ENCODE measurements around the gene WASL.
"Not testable (repeated sequence)": the region's sequence is repeated elsewhere in the genome, so short reads cannot be mapped to it uniquely, and the experiment has no call there.

Gene WASL

DNA sequence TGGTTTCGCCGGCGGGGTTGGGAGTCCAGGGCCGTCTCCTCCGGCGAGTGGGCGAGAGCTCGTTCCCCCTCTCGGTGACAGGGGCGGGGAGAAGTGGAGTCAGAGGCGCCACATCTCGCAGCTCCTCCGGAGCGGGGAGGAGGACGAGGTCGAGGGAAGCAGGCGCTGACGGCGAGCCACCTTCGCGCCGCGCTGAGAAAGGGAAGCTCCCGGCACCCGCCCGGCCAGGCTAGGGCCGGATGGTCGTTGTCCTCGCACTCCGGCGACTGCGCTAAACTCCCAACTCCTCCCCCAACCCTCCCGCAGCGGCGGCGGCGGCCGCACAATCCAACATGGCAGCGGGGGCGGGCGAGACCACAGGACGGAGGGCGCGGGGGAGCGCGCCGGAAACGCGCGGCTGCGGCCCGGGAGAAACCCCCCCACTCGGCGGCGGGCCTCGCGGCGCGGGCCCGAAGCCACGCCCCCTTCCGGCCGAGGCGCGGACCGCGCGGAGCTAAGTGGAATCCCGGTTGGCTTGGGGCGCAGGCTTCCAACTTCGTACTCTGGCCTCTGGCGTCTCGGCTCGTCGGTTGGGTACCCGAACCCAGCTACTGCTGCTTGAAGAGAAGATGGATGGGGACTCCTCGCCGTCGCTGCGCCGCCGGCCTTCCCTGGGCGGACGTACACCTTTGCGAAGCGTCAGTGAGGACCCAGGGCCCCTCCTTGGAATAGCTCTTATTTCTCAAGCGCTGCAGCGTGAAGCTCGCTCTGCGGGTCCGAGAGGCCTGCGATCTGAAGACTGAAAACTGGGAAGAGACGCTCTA, at the start of gene WASL:
Gene WASL (minus strand): TSS at position 270 of the 803 bp plus-strand sequence. CDS start 269 bp downstream, at position 1.
- peak; percentile 87 for DNase-seq (ENCODE audit: low read depth)

DNA sequence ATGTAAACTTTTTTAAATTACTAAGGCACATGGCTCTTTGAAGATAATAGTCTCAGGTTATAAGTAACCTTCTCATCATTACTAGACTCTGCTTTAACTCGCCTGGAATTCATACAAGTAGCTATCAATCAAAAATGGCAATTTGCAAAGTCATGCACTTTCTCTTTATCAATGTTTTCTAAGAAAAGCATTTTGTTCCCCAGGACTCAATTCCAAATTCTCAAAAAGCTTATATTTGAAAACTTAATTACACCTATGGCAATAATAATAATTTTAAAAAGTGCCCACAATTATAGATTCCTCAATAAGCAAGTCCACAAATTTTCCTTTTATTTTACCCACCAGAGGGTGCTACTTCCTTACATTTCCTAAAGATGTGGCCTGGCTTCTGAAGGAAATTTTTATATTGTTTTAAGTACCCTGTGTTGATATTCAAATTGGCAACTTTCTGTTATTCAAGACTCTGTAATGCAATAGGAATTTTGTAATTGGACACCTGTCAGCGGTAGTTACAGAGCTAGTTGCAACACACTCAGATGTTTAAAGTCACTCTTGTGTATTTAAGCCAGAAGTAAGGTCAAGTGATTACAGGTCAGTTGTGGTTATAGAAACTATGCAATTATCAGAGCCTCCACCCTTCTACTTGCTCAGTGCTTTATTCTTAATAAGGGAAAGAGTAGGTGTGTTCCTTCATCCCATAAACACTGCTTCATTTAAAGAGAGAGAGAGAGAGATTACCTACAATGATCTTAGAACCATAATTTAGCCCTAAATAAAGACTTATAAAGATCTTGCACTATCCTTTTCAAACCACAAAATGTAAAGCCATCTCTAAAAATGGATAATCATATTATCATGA, 49.1 kb upstream of the WASL start:
- peak; percentile 51 for DNase-seq (ENCODE audit: low read depth)

DNA sequence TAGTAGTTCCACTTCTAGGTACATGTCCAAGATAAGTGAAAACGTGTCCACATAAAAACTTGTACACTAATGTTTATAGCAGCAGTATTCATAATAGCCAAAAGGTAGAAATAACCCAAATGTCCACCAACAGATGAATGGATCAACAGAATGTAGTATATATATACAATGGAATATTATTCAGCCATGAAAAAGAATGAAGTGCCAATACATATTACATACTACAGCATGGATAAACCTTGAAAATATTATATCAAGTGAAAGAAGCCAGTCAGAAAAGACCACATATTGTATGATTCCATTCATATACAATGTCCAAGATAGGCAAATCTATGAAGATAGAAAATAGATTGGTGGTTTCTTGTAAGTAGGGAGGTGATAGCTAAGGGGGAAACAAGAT, 47.8 kb upstream of the WASL start:
- DNase-seq (ENCODE audit: low read depth): no peak

DNA sequence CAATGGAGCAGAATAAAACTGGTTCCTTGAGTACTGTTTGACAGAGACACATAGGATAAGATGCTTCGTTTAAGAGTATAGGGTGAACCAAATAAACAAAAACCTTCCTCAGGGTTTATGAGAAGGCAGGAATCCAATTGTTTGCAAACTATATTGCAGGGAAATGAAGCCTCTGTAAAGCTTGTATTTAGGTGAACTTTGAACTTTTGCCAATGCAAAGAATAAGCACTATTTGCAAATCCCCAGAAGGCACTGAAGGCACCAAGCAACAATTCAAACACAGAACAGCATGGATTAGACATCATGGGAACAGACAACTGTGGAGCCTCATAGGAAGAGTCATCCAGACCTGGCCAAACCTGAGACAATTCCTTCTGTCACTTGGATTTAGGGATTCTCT, 47.1 kb upstream of the WASL start:
- no peak for DNase-seq (ENCODE audit: low read depth)

DNA sequence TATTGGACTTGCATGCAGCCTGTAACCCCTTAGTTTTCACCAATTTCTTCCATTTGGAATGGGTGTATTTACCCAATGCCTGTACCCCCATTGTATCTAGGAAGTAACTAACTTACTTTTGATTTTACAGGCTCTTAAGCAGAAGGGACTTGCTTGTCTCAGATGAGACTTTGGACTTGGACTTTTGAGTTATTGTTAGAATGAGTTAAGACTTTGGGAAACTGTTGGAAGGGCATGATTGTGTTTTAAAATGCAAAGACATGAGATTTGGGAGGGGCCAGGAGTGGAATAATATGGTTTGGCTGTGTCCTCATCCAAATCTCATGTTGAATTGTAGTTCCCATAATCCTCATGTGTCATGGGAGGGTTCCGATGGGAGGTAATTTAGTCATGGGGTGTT, 46.3 kb upstream of the WASL start:
- DNase-seq (ENCODE audit: low read depth): not testable (repeated sequence)

DNA sequence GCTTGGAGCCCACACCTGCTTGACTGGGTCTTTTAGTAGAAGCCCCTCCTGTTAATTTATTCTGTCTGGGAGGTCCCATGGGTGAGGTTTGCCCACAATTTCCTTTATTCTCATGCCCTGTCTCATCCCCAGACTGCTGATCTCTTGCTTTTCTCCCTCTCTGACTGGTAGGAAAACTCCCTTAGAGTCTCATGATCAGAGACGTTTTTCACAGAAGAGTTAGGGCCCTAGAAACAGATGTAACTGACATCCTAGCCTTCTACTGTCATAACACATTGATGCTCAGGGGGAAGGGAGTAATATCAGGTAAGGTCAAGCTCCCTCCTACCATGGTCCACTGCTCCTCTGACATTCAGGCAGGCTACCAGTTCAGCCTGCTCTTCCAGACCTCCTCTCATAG, 43.7 kb upstream of the WASL start:
- no peak for DNase-seq (ENCODE audit: low read depth)

DNA sequence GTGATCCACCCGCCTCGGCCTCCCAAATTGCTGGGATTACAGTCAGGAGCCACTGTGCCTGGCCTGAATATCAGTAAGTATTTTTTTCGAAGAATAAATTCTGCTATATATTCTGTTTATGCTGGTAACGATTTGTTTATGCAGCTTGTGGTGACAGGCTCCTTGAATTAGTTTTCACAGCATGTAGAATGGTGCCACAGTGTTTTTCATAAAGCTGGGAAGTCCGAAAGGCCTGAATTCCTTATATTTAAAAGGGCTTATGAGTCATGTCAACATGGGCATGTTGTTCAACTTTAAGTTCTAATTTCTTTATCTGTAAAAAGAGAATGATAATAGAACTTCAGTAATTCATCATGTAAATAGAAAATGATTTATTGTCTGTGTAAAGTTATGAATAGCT, 42.2 kb upstream of the WASL start:
- DNase-seq (ENCODE audit: low read depth): no peak

DNA sequence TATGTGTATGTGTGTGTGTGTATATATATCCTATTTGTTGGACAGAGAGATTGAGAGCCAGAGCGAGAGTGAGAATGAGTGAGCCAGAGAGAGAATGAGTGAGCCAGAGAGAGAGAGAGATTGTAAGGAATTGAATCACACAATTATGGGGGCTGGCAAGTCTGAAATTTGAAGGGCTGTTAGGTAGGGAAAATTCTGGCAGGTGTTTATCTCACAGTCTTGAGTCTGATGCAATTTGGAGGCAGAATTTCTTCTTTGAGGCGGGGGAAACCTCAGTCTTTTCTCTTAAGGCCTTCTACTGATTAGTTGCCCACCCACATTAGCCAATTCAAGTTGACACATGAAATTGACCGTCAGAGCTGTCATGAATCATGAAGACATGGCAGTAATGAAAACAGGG, 41.0 kb upstream of the WASL start:
- DNase-seq (ENCODE audit: low read depth): no peak

DNA sequence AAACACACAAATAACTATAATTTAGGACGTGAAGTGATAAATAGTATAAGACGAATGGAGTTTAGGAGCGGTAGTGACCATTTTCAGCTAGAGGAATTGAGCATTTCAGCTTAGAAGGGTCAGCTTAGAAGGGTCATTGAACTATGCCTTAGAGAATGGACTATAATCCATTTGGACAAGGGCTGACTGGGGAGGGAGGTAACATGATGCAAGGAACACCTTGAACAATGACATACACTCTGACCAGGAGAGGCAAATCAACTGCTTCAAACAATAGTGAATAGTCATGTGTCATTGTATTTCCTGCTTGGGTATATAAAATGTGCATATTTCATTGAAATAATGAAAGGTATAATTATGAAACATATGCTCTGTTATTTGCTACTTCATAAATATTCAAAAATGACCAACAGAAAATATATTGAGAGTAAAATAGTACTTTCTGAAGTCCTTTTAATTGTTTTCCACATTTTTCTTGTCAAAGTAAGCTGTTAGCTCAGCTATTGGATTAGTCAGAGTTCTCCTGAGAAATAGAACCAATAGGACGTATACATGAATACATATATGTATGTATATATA, 40.5 kb upstream of the WASL start:
- no peak for DNase-seq (ENCODE audit: low read depth)

DNA sequence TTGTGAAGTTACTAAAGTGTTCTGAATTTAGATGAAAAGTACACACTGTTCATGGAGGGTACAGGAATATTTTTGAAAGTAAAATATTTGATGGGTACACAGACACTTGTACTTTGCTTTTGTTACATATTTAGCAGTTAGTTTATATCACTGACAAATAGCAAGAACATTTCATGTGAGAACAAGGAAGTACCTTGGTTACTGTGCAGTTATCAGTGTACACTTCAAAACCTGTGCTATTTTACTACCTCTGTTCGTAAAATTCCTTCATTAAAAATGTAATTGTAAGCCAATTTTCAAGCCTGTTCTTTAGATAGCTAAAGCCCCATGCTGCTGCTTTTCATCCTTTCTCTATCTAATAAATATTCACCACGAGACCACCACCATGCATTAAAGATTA, 39.8 kb upstream of the WASL start:
- DNase-seq (ENCODE audit: low read depth): no peak

DNA sequence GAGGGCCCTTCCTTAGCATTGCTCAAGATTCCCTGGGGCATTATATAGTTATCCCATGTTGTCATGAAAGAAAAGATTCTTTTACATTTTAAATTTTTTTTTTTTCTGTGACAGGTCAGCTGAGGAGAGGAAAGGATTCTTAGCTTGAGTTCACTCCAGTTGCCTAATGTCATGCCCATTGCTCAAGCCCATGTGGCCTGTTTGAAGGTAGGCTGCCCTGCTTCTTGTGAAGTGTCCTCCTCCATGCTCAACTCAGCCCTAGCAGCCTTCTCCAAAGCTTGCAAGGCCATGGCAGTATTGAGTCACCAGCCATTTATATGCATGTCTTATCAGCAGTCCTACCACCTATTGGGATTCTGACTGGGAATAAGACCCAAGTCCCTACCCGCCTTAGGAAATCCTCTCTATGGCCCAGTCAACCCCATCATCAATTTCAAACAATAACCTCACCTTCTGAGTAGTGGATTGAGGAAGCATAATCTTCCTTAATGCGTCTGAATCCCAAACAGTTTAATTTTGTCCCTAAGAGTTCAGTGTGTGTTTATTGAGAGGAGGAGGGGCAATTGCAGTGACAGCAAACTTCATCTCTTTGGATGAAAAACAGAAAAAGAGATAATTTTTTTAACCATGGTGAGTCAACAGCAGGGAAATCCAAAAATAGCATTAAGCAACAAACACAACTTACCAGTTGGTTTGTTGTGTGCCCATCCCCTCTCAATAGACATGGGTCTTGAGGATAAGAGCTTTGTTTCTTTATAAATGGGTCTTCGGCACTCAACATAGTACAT, 38.6 kb upstream of the WASL start:
- DNase-seq (ENCODE audit: low read depth): no peak

DNA sequence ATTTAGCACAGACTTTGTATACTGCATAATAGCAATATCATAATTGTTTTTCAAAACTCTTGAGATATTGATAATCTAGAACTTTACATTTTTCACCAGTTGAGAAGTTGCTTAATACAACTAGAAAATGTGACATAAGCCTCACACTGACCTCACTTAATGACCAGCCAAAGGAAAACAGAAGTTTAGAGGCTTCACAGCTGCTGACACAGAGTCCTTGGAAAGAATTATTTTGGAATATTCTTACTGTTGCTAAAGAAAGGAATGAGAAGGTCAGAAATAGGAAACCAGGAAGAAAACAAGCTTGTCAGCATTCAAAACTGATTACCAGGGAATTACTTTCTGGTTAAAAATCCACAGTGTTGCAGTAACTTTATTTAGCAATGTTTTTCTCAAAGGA, 35.5 kb upstream of the WASL start:
- DNase-seq (ENCODE audit: low read depth): no peak

DNA sequence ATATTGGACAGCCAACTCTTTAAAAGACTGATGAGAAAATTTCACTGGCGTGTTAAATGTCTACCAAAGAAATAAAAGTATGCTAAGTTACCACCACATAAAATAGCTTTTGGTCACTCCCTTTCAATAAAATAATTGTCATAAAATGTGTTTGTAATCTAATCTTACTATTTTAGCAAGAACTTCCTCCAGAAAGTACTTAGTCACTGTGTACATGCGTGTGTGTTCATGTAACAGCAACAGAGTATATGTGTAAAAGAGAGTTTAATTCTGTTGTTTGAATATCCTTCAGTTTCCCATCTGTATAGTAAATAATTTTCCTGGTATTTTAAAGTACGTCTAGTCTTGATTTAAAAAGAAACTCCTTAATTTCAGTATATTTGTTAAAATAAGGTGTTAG, 35.0 kb upstream of the WASL start:
- no peak for DNase-seq (ENCODE audit: low read depth)

DNA sequence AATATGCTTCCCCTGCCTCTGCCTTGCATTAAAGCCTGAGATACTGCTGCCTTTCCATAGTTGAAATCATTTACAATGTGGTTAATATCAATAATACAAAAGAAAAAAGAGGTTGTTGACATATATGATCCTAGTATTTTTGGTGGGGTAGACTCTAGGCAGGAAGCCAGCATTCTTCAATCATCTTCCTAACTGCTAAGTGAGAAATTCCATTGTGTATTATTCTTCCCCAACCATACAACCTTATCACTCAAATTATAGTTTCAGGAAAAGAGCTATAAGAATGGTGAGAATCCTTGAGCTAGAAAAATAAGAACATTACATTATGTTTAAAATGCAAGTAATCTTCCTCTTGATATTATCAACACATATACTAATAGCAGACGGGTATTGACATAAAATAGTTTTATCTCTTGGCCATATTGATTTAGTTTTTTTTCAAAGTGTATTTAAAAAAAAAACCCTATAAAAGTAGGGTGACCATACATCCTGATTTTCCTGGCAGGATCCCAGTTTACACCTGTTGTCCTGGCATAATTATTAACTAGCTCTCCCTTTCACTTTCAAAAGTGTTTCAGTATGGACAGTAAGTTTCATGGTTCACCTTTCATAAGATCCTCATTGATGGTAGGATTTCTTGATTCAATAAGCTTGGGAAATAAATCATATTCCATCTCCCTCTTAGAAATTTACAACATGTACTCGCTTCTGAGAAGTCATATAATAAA, 33.4 kb upstream of the WASL start:
- DNase-seq (ENCODE audit: low read depth): no peak

DNA sequence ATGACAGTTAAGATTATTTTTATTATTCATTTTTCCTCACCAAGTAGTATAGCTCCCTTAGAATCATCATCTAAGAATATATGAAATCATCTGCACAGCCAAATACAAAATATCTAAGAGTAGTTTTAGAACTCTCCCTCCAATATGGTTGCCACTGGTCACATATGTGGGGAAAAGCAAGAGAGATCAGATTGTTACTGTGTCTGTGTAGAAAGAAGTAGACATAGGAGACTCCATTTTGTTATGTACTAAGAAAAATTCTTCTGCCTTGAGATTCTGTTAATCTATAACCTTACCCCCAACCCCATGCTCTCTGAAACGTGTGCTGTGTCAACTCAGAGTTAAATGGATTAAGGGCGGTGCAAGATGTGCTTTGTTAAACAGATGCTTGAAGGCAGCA, 31.7 kb upstream of the WASL start:
- not testable (repeated sequence) for DNase-seq (ENCODE audit: low read depth)

DNA sequence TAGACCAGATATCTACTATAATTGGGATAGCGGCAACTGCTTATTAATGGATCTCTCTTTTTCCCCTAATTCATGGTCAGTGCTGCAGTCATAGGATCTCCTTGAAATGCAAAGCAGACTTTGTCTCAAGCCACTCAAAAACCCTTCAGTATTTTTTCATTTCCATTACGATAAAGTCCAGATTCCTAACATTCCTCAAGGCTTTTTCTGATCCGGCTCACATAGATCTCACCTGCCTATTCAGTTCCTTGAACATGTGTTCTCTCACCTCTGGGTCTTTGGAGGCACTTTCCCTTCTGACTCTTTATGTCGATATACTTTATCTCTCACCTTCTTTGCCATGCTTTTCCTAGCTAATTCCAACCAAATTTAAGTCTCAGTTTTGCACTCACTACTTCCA, 25.7 kb upstream of the WASL start:
- DNase-seq (ENCODE audit: low read depth): no peak

DNA sequence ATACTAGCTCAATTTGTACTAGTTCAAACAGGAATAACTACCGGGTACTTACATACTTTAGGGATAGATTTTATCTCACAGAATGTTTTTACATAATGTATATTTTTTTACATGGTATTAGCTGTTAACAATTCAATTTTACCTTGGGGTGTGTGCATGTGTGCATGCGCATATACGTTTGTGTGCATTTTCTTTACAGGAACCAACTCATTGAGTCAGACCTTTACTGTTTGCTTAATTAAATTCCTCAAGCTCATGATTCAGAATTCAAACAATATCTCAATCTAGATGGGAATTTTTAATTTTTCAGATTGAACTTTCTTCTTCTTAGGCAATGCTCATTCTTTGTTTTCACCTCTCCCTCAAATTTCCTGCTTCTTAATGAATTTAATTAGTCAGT, 24.7 kb upstream of the WASL start:
- no peak for DNase-seq (ENCODE audit: low read depth)

DNA sequence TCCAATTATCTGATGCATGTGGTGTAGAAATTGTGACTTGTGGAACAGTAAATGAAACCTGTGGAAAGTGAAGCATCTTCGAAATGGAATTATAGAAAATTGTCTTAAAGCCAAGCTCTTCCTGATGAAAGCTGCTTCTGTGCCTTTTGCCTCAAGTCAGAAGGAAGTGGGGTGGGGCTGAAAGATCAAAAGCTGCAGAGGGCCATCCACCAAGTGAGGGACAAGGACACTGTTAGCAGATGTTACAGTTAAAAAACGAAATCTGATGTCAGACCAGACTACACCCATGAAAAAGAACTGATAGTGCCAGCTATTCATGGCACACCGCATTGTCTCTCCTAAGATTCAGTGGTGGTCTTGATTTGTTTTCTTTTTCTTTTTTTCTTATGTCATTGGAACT, 23.8 kb upstream of the WASL start:
- DNase-seq (ENCODE audit: low read depth): no peak

DNA sequence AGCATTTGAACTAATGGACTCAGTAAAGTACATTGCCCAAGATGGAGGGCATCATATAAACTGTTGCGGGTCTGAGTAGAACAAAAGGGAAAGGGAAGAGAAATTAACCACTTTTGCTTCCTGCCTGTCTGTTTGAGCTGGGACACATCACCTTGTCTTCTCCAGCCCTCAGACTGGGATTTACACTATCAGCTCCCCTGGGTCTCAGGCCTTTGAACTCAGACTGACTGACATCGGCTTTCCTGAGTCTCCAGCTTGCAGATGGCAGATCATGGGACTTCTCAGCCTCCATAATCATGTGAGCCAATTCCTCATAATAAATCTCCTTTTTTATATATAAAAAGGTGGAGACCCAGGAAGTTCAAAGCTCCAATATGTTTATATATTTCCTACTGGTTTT, 23.0 kb upstream of the WASL start:
- DNase-seq (ENCODE audit: low read depth): no peak

DNA sequence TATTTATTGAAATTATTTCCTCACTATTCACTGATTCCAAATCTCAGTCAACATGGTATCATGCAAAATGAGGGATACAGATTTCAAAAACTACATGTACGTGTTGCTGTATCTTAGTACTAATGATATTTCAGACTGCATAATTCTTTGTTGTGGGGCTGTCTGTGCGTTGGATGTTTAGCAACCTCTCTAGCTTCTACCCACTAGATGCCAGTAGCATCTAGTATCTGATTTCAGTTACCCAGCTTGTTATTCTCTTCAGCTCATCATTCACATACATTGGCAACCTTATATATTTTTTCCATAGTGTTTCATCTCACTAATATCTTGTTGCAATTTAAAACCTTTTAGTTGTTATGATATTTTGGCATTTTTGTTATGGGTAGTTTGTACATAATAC, 22.5 kb upstream of the WASL start:
- DNase-seq (ENCODE audit: low read depth): no peak

DNA sequence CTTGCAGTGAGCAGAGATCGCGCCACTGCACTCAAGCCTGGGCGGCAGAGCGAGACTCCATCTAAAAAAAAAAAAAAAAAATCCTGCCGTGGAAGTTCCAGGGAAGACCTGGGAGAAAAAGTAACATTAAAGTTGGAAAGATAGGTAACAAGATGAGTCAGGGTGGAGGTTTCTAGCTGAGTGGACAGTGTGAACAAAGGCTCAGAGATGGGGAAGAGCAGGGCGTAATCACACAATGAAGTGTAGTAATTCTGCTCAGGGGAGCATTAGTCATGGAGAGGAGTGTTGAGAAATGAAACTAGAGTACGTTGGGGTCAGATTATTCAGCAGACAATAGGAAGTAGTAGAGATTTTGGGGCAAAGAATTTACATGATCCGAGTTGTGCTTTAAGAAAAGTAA, 21.6 kb upstream of the WASL start:
- no peak for DNase-seq (ENCODE audit: low read depth)

DNA sequence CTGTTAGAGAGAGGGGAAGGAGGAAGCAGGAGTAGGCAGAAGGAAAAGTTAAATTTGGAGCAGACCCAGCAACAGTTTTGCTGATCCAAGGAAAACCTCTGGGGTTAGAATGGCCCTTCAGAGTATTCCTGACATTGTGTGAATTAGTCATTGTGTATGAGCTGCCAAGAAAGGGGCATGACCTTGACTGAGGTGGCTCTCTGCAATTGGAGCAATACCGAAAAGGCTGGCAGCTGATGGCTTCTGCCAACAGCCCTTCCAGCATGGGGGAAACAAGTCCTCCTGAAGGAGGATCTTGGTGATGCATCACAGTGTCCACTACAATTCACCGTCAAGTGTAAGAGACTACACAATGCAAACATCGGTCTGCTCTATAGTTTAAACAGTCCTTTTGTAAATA, 20.6 kb upstream of the WASL start:
- DNase-seq (ENCODE audit: low read depth): peak; percentile 36
